Hepatocyte (in vitro differentiated cells): Measurements from ENCODE around the gene AMBP. TPM values are rescaled to one million over a fixed set of nuclear protein-coding genes. Genes with fewer than 3 reads are reported as not detected.
A peak's percentile ranks its signal among the peaks of the same experiment; 100 is the strongest.

Source experiments
- DNase-seq: peaks from one replicate; pipeline ENCODE4 v3.0.0-alpha.2; 2016; ENCODE audit warnings: low spot score
- H2AFZ ChIP-seq: fragments of 200-600 bp; sonication (generic); 2 replicates; pipeline ENCODE4 v1.6.0; 2016; ENCODE audit warnings: antibody characterized with exemption, mild to moderate bottlenecking
- H3K27ac ChIP-seq: fragments of 200-600 bp; sonication (generic); 2 replicates; pipeline ENCODE4 v1.5.1; 2016; ENCODE audit warnings: mild to moderate bottlenecking
- H3K27me3 ChIP-seq: fragments of 200-600 bp; sonication (generic); 2 replicates; pipeline ENCODE4 v1.6.1; 2016
- H3K36me3 ChIP-seq: fragments of 200-600 bp; sonication (generic); replicated peaks from 2 replicates; pipeline ENCODE4 v1.5.1; 2016; ENCODE audit warnings: low read depth; ENCODE audit not compliant: insufficient read depth
- H3K4me1 ChIP-seq: fragments of 200-600 bp; sonication (generic); 2 replicates; pipeline ENCODE4 v1.5.1; 2016; ENCODE audit warnings: mild to moderate bottlenecking, moderate library complexity; ENCODE audit not compliant: insufficient read depth
- H3K4me2 ChIP-seq: fragments of 200-600 bp; sonication (generic); 2 replicates; pipeline ENCODE4 v1.6.0; 2016
- H3K4me3 ChIP-seq: fragments of 200-600 bp; sonication (generic); 2 replicates; pipeline ENCODE4 v1.5.1; 2016; ENCODE audit warnings: mild to moderate bottlenecking
- H3K79me2 ChIP-seq: fragments of 200-600 bp; sonication (generic); 2 replicates; pipeline ENCODE4 v1.6.0; 2017; ENCODE audit warnings: mild to moderate bottlenecking
- H3K9me2 ChIP-seq: fragments of 200-600 bp; sonication (generic); replicated peaks from 2 replicates; pipeline ENCODE4 v1.6.0; 2017; ENCODE audit warnings: mild to moderate bottlenecking; ENCODE audit not compliant: insufficient read depth
- H3K9me3 ChIP-seq: fragments of 200-600 bp; sonication (generic); 2 replicates; pipeline ENCODE4 v1.5.1; 2016; ENCODE audit warnings: low read depth, mild to moderate bottlenecking
- H4K20me1 ChIP-seq: fragments of 200-600 bp; sonication (generic); 2 replicates; pipeline ENCODE4 v1.6.0; 2016; ENCODE audit warnings: mild to moderate bottlenecking; ENCODE audit not compliant: insufficient read depth, poor library complexity, severe bottlenecking
- EZH2 ChIP-seq: fragments of 200-600 bp; sonication (generic); IDR thresholded peaks from 2 replicates; pipeline ENCODE4 v1.6.1; 2016; ENCODE audit warnings: antibody characterized with exemption, mild to moderate bottlenecking, borderline replicate concordance
- EZH2phosphoT487 ChIP-seq: fragments of 200-600 bp; sonication (generic); IDR thresholded peaks from one replicate; pipeline ENCODE4 v1.6.1; 2018; ENCODE audit warnings: antibody characterized with exemption, mild to moderate bottlenecking, low read depth, moderate library complexity; ENCODE audit not compliant: unreplicated experiment, severe bottlenecking
- WGBS: methylation state at CpG from one replicate; pipeline ENCODE4 v1.1.6; 2016; ENCODE audit warnings: low lambda C conversion rate; ENCODE audit errors: missing lambda C conversion rate; 5-methylcytosine and 5-hydroxymethylcytosine counted together
- polyA plus RNA-seq: library from polyadenylated mRNA; unstranded; fragments of >200 nt; fragmentation: Nextera tagmentation; extraction: Ambion mirVana; gene quantifications from 2 replicates; pipeline ENCODE4 v1.2.1, GENCODE V29; 2016
- total RNA-seq: library from RNA; depleted of rRNA; stranded (reverse); fragments of >200 nt; gene quantifications from 2 replicates; pipeline ENCODE4 v1.2.3, GENCODE V29; 2014
- TF ChIP-seq, protein P1 (sequence below): fragments of 200-600 bp; sonication (generic); IDR thresholded peaks from 2 replicates; pipeline ENCODE4 v1.5.1; 2016; ENCODE audit warnings: antibody characterized with exemption, mild to moderate bottlenecking; ENCODE audit not compliant: poor library complexity

The AMBP gene
- total and polyA plus RNA-seq, 2 experiments from 2014 or later, result 713 to 833 TPM

DNA sequence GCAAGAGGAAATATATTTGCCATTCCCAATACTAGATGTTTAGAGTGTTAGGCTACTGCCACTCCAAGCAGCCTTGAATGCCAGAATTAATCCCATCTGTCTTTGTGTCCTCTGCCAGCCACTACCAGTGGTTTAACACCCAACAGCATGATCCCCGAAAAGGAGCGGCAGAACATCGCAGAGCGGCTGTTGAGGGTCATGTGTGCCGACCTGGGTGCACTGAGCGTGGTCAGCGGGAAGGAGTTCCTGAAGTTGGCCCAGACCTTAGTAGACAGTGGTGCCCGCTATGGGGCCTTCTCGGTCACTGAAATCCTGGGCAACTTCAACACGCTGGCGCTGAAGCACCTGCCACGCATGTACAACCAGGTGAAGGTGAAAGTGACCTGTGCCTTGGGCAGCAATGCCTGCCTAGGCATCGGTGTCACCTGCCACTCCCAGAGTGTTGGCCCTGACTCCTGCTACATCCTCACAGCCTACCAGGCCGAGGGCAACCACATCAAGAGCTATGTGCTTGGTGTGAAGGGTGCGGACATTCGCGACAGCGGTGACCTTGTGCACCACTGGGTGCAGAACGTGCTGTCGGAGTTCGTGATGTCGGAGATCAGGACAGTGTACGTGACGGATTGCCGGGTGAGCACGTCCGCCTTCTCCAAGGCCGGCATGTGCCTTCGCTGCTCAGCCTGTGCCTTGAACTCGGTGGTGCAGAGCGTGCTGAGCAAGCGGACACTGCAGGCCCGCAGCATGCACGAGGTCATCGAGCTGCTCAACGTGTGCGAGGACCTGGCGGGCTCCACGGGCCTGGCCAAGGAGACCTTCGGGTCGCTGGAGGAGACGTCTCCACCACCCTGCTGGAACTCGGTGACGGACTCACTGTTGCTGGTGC lies 29.3 kb downstream of the AMBP start:
- no peak overlapping the region for H3K4me2 ChIP-seq
- H3K9me3 ChIP-seq, result no peaks in the 10 kb centered on the region
- H3K4me1 ChIP-seq, result no peaks in the 10 kb centered on the region
- TF ChIP-seq EZH2phosphoT487 (no peak), EZH2 (no peak)
- TF ChIP-seq, protein P1, sequence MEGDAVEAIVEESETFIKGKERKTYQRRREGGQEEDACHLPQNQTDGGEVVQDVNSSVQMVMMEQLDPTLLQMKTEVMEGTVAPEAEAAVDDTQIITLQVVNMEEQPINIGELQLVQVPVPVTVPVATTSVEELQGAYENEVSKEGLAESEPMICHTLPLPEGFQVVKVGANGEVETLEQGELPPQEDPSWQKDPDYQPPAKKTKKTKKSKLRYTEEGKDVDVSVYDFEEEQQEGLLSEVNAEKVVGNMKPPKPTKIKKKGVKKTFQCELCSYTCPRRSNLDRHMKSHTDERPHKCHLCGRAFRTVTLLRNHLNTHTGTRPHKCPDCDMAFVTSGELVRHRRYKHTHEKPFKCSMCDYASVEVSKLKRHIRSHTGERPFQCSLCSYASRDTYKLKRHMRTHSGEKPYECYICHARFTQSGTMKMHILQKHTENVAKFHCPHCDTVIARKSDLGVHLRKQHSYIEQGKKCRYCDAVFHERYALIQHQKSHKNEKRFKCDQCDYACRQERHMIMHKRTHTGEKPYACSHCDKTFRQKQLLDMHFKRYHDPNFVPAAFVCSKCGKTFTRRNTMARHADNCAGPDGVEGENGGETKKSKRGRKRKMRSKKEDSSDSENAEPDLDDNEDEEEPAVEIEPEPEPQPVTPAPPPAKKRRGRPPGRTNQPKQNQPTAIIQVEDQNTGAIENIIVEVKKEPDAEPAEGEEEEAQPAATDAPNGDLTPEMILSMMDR, result no peak
- no peaks in the 10 kb centered on the region for H4K20me1 ChIP-seq
- WGBS, result 98% methylated on average over 44 of the region's 44 CpGs
- no peak overlapping the region for H2AFZ ChIP-seq
- no peak overlapping the region for H3K4me3 ChIP-seq
- no peak overlapping the region for H3K27ac ChIP-seq
- H3K36me3 ChIP-seq, result no peaks in the 10 kb centered on the region
- no peaks in the 10 kb centered on the region for H3K79me2 ChIP-seq
- no peak for DNase-seq
- H3K9me2 ChIP-seq, result no peaks in the 10 kb centered on the region
- no peaks in the 10 kb centered on the region for H3K27me3 ChIP-seq

DNA sequence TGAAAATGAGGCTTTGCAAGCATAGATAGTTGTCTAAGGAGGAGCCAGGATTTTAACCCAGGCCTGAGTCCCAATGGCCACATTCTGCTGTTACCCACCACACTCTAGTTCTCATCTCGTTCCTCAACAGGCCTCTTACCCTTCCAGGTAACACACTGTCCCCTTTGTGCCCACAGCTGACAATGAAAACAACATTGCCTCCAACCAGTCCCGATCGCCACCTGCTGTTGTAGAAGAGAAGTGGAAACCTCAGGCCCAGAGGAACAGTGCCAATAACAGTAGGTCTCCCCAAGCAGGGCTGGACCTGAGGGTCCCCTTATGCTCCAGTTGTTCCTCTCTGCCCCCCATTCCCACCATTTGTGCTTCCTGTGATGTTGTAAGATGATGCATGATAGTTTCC lies 30.4 kb downstream of the AMBP start:
- 79% methylated on average over 3 of the region's 3 CpGs for WGBS
- Histone ChIP-seq H3K79me2 (no peaks in the 10 kb centered on the region), H3K4me2 (no peak overlapping the region), H3K9me2 (no peaks in the 10 kb centered on the region), H3K36me3 (no peaks in the 10 kb centered on the region), H2AFZ (no peak overlapping the region), H4K20me1 (no peaks in the 10 kb centered on the region), H3K9me3 (no peaks in the 10 kb centered on the region), H3K27me3 (no peaks in the 10 kb centered on the region), H3K27ac (no peak overlapping the region), H3K4me1 (no peaks in the 10 kb centered on the region), H3K4me3 (no peak overlapping the region)
- DNase-seq, result no peak
- TF ChIP-seq, protein P1, result peak; percentile 29
- no peak for TF ChIP-seq EZH2phosphoT487

DNA sequence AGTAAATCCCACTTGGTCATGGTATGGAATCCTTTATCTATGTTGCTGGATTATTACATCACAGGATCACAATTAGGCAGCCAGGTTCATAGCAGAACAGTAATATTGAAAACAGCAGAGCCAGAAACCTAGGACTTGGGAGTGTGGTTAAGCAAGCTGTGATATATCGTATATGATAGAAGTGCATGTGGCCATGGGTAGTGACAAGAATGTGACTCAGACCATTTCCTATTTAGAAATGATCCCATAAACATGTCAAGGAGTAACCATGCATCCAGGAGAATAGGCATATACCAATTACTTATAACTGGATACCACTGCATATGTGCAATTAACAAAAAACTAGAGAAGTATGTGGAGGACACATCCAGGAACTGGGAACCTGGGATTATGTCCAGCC lies 31.2 kb downstream of the AMBP start:
- Histone ChIP-seq H3K4me2 (no peak overlapping the region), H3K4me1 (no peaks in the 10 kb centered on the region), H4K20me1 (no peaks in the 10 kb centered on the region), H3K9me2 (no peaks in the 10 kb centered on the region), H3K27ac (no peak overlapping the region), H3K4me3 (no peak overlapping the region), H2AFZ (no peak overlapping the region), H3K36me3 (no peaks in the 10 kb centered on the region), H3K79me2 (no peaks in the 10 kb centered on the region), H3K27me3 (no peaks in the 10 kb centered on the region), H3K9me3 (no peaks in the 10 kb centered on the region)
- no peak for TF ChIP-seq EZH2
- TF ChIP-seq, protein P1, result no peak
- no peak for TF ChIP-seq EZH2phosphoT487
- no peak for DNase-seq
- 78% methylated on average over 1 of the region's 1 CpG for WGBS
